Sigmoid colon (tissue), 4 donors: Measurements from ENCODE around the gene ANAPC15.

Experiments used
- CTCF ChIP-seq, 4 experiments: fragments of 450-650 bp in 3 of 4; fragments of 200-600 bp in 1 of 4; IDR thresholded peaks; one replicate each; pipeline ENCODE4 v1.5.1; 2016 to 2019; ENCODE audit warnings: antibody characterized with exemption in 4 of 4, mild to moderate bottlenecking in 3 of 4, moderate library complexity in 2 of 4
- EP300 ChIP-seq, 4 donors: sonication (generic); formaldehyde crosslinking; IDR thresholded peaks; one replicate each; pipeline ENCODE4 v1.6.1; 2017; ENCODE audit warnings: antibody characterized with exemption in 4 of 4

GRCh38 chr11:72102162-72102561 is 10.3 kb downstream of the ANAPC15 start:
- TF ChIP-seq CTCF (IDR thresholded peaks at IDR 0.05) (no peak), EP300 (IDR thresholded peaks at IDR 0.05) (no peak)
